ENCODE measurements around the gene ADGRB3. TPM values are rescaled to one million over a fixed set of nuclear protein-coding genes. Genes with fewer than 3 reads are reported as not detected.

ADGRB3 gene
- total and polyA plus RNA-seq, 2 donors from 2014 or later, result 0.26 to 2.2 TPM

GRCh38 chr6:69217343-69217742 is 582.3 kb downstream of the ADGRB3 start:
- intact Hi-C loops (cut with DNase I), result no loop called here
- Histone ChIP-seq H3K4me3 (ENCODE audit: low read length in 3 of 3) (no peak overlapping the region), H3K9ac (ENCODE audit: low read length in 3 of 3) (no peak overlapping the region), H3K9me3 (ENCODE audit: control insufficient read depth in 2 of 3, insufficient read depth in 1 of 3, low read length in 3 of 3) (no peaks in the 10 kb centered on the region), H3K27ac (ENCODE audit: low read depth in 2 of 2, low read length in 2 of 2) (no peak overlapping the region), H3K36me3 (ENCODE audit: control insufficient read depth in 2 of 3, insufficient read depth in 3 of 3, low read length in 3 of 3) (no peaks in the 10 kb centered on the region), H3K27me3 (ENCODE audit: control insufficient read depth, insufficient read depth, low read length) (no peaks in the 10 kb centered on the region), H3K4me1 (ENCODE audit: control insufficient read depth in 2 of 3, insufficient read depth in 2 of 3, low read depth in 1 of 3, low read length in 3 of 3) (no peaks in the 10 kb centered on the region)
- TF ChIP-seq, protein P1, sequence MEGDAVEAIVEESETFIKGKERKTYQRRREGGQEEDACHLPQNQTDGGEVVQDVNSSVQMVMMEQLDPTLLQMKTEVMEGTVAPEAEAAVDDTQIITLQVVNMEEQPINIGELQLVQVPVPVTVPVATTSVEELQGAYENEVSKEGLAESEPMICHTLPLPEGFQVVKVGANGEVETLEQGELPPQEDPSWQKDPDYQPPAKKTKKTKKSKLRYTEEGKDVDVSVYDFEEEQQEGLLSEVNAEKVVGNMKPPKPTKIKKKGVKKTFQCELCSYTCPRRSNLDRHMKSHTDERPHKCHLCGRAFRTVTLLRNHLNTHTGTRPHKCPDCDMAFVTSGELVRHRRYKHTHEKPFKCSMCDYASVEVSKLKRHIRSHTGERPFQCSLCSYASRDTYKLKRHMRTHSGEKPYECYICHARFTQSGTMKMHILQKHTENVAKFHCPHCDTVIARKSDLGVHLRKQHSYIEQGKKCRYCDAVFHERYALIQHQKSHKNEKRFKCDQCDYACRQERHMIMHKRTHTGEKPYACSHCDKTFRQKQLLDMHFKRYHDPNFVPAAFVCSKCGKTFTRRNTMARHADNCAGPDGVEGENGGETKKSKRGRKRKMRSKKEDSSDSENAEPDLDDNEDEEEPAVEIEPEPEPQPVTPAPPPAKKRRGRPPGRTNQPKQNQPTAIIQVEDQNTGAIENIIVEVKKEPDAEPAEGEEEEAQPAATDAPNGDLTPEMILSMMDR (IDR thresholded peaks at IDR 0.05; ENCODE audit: borderline replicate concordance, extremely low read depth, insufficient read depth), result no peak
- DNase-seq (no peak), FAIRE-seq (no peak)

DNA sequence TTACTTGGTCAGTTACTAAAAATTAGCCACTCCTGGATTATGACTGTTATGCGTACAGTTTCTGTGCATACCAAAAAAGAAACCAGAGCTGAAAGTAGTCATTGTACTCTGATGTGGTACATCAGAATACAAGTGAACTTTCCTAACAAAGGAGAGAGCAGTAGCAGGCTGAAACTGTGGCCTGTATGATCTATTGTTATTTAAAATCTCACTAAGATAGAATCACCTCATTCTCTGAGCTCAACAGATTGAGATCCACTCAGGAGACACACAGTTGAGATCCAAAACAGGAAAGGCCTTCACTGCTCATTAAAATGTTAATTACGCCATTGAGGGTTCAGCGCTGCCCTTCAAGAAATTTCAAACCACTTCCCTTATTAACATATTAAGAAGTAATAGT is 585.3 kb downstream of the ADGRB3 start:
- no peaks in the 10 kb centered on the region for H3K27me3 ChIP-seq (ENCODE audit: control insufficient read depth, insufficient read depth, low read length)
- intact Hi-C loops (cut with DNase I), result no loop called here
- FAIRE-seq, result no peak
- H3K4me3 ChIP-seq (ENCODE audit: low read length in 3 of 3), result no peak overlapping the region
- no peaks in the 10 kb centered on the region for H3K4me1 ChIP-seq (ENCODE audit: control insufficient read depth in 2 of 3, insufficient read depth in 2 of 3, low read depth in 1 of 3, low read length in 3 of 3)
- H3K27ac ChIP-seq (ENCODE audit: low read depth in 2 of 2, low read length in 2 of 2), result no peak overlapping the region
- no peaks in the 10 kb centered on the region for H3K9me3 ChIP-seq (ENCODE audit: control insufficient read depth in 2 of 3, insufficient read depth in 1 of 3, low read length in 3 of 3)
- H3K9ac ChIP-seq (ENCODE audit: low read length in 3 of 3), result no peak overlapping the region
- TF ChIP-seq, protein P1 (IDR thresholded peaks at IDR 0.05; ENCODE audit: borderline replicate concordance, extremely low read depth, insufficient read depth), result no peak
- no peak for DNase-seq
- no peaks in the 10 kb centered on the region for H3K36me3 ChIP-seq (ENCODE audit: control insufficient read depth in 2 of 3, insufficient read depth in 3 of 3, low read length in 3 of 3)

DNA sequence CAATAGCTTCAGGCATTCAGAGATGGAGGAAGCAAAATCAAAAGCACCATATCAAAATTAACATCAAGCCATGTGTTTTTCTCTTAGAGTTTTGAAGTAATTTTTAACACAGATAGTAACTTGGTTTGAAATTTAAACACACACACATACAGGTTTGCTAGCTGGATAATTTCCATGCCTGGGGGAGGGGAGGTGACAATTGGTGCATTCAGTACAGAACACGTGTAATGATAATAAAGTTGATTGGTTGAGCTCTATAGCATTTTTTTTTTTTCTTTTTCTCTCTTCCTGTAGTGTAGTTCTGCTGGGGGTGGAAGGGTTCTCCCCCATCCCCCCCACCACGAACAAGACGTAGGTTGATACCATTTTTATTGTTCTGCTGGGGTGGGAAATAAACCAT is 596.9 kb downstream of the ADGRB3 start:
- TF ChIP-seq, protein P1 (IDR thresholded peaks at IDR 0.05; ENCODE audit: borderline replicate concordance, extremely low read depth, insufficient read depth), result no peak
- FAIRE-seq, result no peak

DNA sequence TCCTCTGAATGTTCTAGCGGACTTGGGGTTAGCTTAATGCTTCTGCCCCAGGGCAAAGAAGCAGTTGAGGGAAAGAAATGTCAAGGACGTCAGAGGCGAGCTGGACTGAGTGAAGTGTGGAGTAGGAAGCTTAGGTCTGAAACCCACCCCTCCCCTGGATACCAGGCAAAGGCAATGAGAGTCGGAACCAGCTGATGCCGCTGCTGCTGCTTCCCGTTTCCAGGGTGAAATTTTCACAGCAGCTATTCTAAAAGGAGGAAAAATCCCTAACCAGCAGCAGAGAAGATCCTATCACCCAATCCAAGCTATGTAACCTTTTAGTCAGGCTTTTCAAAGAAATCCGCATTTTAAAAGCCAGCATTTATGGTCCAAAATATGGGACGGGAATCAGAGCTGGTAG is 597.4 kb downstream of the ADGRB3 start:
- FAIRE-seq (no peak), DNase-seq (peak in 2 of 5 donors; percentile 0 to 25)
- Histone ChIP-seq H3K9me3 (ENCODE audit: control insufficient read depth in 2 of 3, insufficient read depth in 1 of 3, low read length in 3 of 3) (no peaks in the 10 kb centered on the region), H3K27me3 (ENCODE audit: control insufficient read depth, insufficient read depth, low read length) (no peaks in the 10 kb centered on the region), H3K36me3 (ENCODE audit: control insufficient read depth in 2 of 3, insufficient read depth in 3 of 3, low read length in 3 of 3) (no peaks in the 10 kb centered on the region), H3K4me3 (ENCODE audit: low read length in 3 of 3) (no peak overlapping the region), H3K4me1 (ENCODE audit: control insufficient read depth in 2 of 3, insufficient read depth in 2 of 3, low read depth in 1 of 3, low read length in 3 of 3) (peaks cover 0 to 2% (median 0%) of the 10 kb centered on the region in 3 donors), H3K27ac (ENCODE audit: low read depth in 2 of 2, low read length in 2 of 2) (no peak overlapping the region), H3K9ac (ENCODE audit: low read length in 3 of 3) (no peak overlapping the region)
- TF ChIP-seq, protein P1 (IDR thresholded peaks at IDR 0.05; ENCODE audit: borderline replicate concordance, extremely low read depth, insufficient read depth), result no peak
- intact Hi-C loops (cut with DNase I), result no loop called here

More for the DNA sequence above, 596.9 kb downstream of the ADGRB3 start:
- Histone ChIP-seq H3K36me3 (ENCODE audit: control insufficient read depth in 2 of 3, insufficient read depth in 3 of 3, low read length in 3 of 3) (no peaks in the 10 kb centered on the region), H3K4me3 (ENCODE audit: low read length in 3 of 3) (no peak overlapping the region), H3K9me3 (ENCODE audit: control insufficient read depth in 2 of 3, insufficient read depth in 1 of 3, low read length in 3 of 3) (no peaks in the 10 kb centered on the region), H3K9ac (ENCODE audit: low read length in 3 of 3) (no peak overlapping the region), H3K4me1 (ENCODE audit: control insufficient read depth in 2 of 3, insufficient read depth in 2 of 3, low read depth in 1 of 3, low read length in 3 of 3) (peaks cover 0 to 2% (median 0%) of the 10 kb centered on the region in 3 donors), H3K27me3 (ENCODE audit: control insufficient read depth, insufficient read depth, low read length) (no peaks in the 10 kb centered on the region), H3K27ac (ENCODE audit: low read depth in 2 of 2, low read length in 2 of 2) (no peak overlapping the region)
- intact Hi-C loops (cut with DNase I), result no loop called here
- DNase-seq, result no peak

Data from kidney (tissue), 14 donors.